HepG2 (cell line): ENCODE results near the gene HSPB2. TPM values are rescaled to one million over a fixed set of nuclear protein-coding genes. Genes with fewer than 3 reads are reported as not detected.
A peak's percentile ranks its signal among the peaks of the same experiment; 100 is the strongest.

Experiments used
- ARNT2 ChIP-seq: sonication (generic); formaldehyde crosslinking; IDR thresholded peaks from 2 replicates; pipeline ENCODE4 v1.8.0; 2022; ENCODE audit warnings: mild to moderate bottlenecking, low read depth, missing genetic modification reagents, moderate library complexity
- BRCA1 ChIP-seq: sonication (generic); formaldehyde crosslinking; IDR thresholded peaks from 2 replicates; pipeline ENCODE4 v1.4.0; 2020; ENCODE audit warnings: missing genetic modification reagents
- BRD4 ChIP-seq: sonication (generic); formaldehyde crosslinking; IDR thresholded peaks from 2 replicates; pipeline ENCODE4 v1.4.0; 2020; ENCODE audit warnings: missing genetic modification reagents
- CBX1 ChIP-seq: IDR thresholded peaks from one replicate; pipeline ENCODE4 v1.6.1; 2016; ENCODE audit warnings: antibody characterized with exemption, low read depth
- HDAC1 ChIP-seq: sonication (generic); formaldehyde crosslinking; IDR thresholded peaks from 2 replicates; pipeline ENCODE4 v1.5.1; 2020; ENCODE audit warnings: mild to moderate bottlenecking, missing genetic modification reagents
- KDM5A ChIP-seq: fragments of 200-600 bp; sonication (generic); IDR thresholded peaks from 2 replicates; pipeline ENCODE4 v1.7.0; 2018; ENCODE audit warnings: antibody characterized with exemption, mild to moderate bottlenecking, low read length, borderline replicate concordance
- RBM22 ChIP-seq: fragments of 200-400 bp; formaldehyde crosslinking; optimal IDR thresholded peaks from 2 replicates; pipeline ENCODE3; 2017; ENCODE audit warnings: mild to moderate bottlenecking, low read length, moderate library complexity
- RORA ChIP-seq: sonication (generic); formaldehyde crosslinking; IDR thresholded peaks from 2 replicates; pipeline ENCODE4 v1.5.0; 2020; ENCODE audit warnings: mild to moderate bottlenecking, missing genetic modification reagents, moderate library complexity
- ZBTB20 ChIP-seq: sonication (generic); formaldehyde crosslinking; IDR thresholded peaks from 2 replicates; pipeline ENCODE4 v1.8.1; 2023; ENCODE audit warnings: missing genetic modification reagents, low read depth, mild to moderate bottlenecking, borderline replicate concordance
- ZNF20 ChIP-seq: sonication (generic); formaldehyde crosslinking; IDR thresholded peaks from 2 replicates; pipeline ENCODE4 v1.4.0; 2020; ENCODE audit warnings: mild to moderate bottlenecking, moderate library complexity, missing genetic modification reagents
- ZNF749 ChIP-seq: sonication (generic); formaldehyde crosslinking; IDR thresholded peaks from 2 replicates; pipeline ENCODE4 v1.8.0; 2022; ENCODE audit warnings: mild to moderate bottlenecking, missing genetic modification reagents, moderate library complexity, borderline replicate concordance
- ZNF878 ChIP-seq: sonication (generic); formaldehyde crosslinking; IDR thresholded peaks from 2 replicates; pipeline ENCODE4 v1.8.1; 2023; ENCODE audit warnings: mild to moderate bottlenecking, missing genetic modification reagents, moderate library complexity
- polyA plus RNA-seq, 8 experiments: library from polyadenylated mRNA; depleted of rRNA in 3 of 8; stranded (reverse) in 7 of 8; unstranded in 1 of 8; fragments of >200 nt; fragmentation: Illumina TruSeq in 4 of 8; extraction: Trizol in 4 of 8; gene quantifications; 2 replicates each; pipeline versions ENCODE4 v1.2.1 to v1.2.3, GENCODE V29; 2011 to 2016; ENCODE audit warnings: low read depth in 4 of 8, missing spikeins in 1 of 8, mixed read lengths in 1 of 8; ENCODE audit not compliant: insufficient read depth in 1 of 8
- total RNA-seq, 5 experiments: library from RNA; depleted of rRNA; stranded (reverse); fragments of >200 nt; fragmentation: Illumina TruSeq; extraction: Trizol; gene quantifications; 2 replicates each; pipeline ENCODE4 v1.2.3, GENCODE V29; 2016; ENCODE audit warnings: low read depth in 1 of 5
- TF ChIP-seq, protein P1 (sequence below), 2 experiments: sonication (generic) in 1 of 2; formaldehyde crosslinking in 1 of 2; IDR thresholded peaks; 2 replicates each; pipeline versions ENCODE4 v1.4.0 to v1.6.1; 2016 to 2020; ENCODE audit warnings: borderline replicate concordance in 1 of 2, low read depth in 1 of 2, mild to moderate bottlenecking in 1 of 2, missing genetic modification reagents in 1 of 2
- TF ChIP-seq, protein P2 (sequence below): sonication (generic); formaldehyde crosslinking; IDR thresholded peaks from 2 replicates; pipeline ENCODE4 v1.4.0; 2020; ENCODE audit warnings: missing genetic modification reagents, borderline replicate concordance
- TF ChIP-seq, protein P3 (sequence below): IDR thresholded peaks from 2 replicates; pipeline ENCODE4 v1.6.1; 2016; ENCODE audit warnings: mild to moderate bottlenecking, missing biosample characterization, missing genetic modification reagents
- TF ChIP-seq, protein P4 (sequence below): sonication (generic); formaldehyde crosslinking; IDR thresholded peaks from 2 replicates; pipeline ENCODE4 v1.4.0; 2020; ENCODE audit warnings: missing genetic modification reagents, mild to moderate bottlenecking, borderline replicate concordance
- TF ChIP-seq, protein P5 (sequence below): sonication (generic); formaldehyde crosslinking; IDR thresholded peaks from 2 replicates; pipeline ENCODE4 v1.4.0; 2020; ENCODE audit warnings: mild to moderate bottlenecking, missing genetic modification reagents

Gene HSPB2
- total and polyA plus RNA-seq, 2 of the 13 experiments (the other 11 are each of a cell fraction or from before 2014, with no cell fraction given), result 0.04 TPM; not detected in 1

DNA sequence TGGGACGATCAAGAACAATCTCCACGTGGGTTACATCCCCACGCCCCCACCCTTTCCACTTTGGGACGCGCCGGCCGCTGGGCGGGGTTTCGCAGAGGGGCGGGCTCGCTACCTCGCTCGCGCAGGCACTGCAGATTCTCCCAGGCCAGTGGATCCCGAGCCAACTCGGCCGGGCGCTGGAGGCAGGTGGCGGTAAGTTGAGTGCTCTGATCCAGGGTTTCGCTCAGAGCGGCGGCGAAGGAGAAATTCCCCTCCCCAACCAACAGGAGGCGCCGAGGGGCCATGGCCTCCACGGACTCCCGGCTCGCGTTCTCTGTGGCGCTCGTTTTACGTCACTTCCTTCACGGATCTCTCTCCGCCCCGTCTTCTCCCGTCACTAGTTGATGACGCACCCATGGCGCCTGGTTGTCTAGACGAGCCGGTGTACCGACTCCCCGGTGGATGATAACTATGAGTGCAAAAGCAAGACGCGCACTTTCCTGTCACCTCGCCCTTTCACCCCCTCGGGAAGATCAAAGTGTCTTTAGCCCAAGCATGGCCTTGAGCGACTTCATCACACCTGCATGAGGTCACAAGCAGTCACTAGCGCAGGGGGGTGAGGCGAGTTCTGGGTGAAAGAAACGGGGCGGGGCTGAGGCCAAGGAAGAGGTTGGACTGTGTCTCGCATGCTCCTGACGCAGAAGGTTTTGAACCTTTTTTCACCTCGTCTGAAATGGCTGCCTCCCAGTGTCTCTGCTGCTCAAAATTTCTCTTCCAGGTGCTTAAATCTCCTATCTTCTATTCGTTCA, 33.5 kb upstream of the HSPB2 start, which contains the start of the genes CFAP68 and FDXACB1 (continued):
- TF ChIP-seq, protein P1, sequence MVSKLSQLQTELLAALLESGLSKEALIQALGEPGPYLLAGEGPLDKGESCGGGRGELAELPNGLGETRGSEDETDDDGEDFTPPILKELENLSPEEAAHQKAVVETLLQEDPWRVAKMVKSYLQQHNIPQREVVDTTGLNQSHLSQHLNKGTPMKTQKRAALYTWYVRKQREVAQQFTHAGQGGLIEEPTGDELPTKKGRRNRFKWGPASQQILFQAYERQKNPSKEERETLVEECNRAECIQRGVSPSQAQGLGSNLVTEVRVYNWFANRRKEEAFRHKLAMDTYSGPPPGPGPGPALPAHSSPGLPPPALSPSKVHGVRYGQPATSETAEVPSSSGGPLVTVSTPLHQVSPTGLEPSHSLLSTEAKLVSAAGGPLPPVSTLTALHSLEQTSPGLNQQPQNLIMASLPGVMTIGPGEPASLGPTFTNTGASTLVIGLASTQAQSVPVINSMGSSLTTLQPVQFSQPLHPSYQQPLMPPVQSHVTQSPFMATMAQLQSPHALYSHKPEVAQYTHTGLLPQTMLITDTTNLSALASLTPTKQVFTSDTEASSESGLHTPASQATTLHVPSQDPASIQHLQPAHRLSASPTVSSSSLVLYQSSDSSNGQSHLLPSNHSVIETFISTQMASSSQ (IDR thresholded peaks at IDR 0.05; ENCODE audit: low read depth), result no peak
- TF ChIP-seq, protein P1 (CRISPR knock-in tag; IDR thresholded peaks at IDR 0.05; ENCODE audit: borderline replicate concordance), result peak; percentile 54; the same call in 1 of the 2 replicates
- TF ChIP-seq RBM22, result peak; percentile 48
- TF ChIP-seq, protein P2, sequence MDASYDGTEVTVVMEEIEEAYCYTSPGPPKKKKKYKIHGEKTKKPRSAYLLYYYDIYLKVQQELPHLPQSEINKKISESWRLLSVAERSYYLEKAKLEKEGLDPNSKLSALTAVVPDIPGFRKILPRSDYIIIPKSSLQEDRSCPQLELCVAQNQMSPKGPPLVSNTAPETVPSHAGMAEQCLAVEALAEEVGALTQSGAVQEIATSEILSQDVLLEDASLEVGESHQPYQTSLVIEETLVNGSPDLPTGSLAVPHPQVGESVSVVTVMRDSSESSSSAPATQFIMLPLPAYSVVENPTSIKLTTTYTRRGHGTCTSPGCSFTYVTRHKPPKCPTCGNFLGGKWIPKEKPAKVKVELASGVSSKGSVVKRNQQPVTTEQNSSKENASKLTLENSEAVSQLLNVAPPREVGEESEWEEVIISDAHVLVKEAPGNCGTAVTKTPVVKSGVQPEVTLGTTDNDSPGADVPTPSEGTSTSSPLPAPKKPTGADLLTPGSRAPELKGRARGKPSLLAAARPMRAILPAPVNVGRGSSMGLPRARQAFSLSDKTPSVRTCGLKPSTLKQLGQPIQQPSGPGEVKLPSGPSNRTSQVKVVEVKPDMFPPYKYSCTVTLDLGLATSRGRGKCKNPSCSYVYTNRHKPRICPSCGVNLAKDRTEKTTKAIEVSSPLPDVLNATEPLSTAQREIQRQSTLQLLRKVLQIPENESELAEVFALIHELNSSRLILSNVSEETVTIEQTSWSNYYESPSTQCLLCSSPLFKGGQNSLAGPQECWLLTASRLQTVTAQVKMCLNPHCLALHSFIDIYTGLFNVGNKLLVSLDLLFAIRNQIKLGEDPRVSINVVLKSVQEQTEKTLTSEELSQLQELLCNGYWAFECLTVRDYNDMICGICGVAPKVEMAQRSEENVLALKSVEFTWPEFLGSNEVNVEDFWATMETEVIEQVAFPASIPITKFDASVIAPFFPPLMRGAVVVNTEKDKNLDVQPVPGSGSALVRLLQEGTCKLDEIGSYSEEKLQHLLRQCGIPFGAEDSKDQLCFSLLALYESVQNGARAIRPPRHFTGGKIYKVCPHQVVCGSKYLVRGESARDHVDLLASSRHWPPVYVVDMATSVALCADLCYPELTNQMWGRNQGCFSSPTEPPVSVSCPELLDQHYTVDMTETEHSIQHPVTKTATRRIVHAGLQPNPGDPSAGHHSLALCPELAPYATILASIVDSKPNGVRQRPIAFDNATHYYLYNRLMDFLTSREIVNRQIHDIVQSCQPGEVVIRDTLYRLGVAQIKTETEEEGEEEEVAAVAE, result peak; percentile 77
- peak; percentile 74; the same call in 1 of the 2 replicates for TF ChIP-seq BRD4
- TF ChIP-seq ZNF749 (CRISPR knock-in tag), result peak; percentile 74; the same call in 1 of the 2 replicates
- peak; percentile 24; the same call in 1 of the 2 replicates for TF ChIP-seq ZNF878
- no peak for TF ChIP-seq BRCA1
- peak; percentile 96 for TF ChIP-seq HDAC1 (CRISPR knock-in tag)
- TF ChIP-seq ZBTB20, result peak; percentile 57
- peak; percentile 79 for TF ChIP-seq CBX1
- TF ChIP-seq, protein P3, sequence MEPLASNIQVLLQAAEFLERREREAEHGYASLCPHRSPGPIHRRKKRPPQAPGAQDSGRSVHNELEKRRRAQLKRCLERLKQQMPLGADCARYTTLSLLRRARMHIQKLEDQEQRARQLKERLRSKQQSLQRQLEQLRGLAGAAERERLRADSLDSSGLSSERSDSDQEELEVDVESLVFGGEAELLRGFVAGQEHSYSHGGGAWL, result 0 out of 2 replicates have a peak, but pooled peaks have one; percentile 17
- TF ChIP-seq RORA (CRISPR knock-in tag), result no peak
- no peak for TF ChIP-seq ZNF20 (CRISPR knock-in tag)
- TF ChIP-seq, protein P4, sequence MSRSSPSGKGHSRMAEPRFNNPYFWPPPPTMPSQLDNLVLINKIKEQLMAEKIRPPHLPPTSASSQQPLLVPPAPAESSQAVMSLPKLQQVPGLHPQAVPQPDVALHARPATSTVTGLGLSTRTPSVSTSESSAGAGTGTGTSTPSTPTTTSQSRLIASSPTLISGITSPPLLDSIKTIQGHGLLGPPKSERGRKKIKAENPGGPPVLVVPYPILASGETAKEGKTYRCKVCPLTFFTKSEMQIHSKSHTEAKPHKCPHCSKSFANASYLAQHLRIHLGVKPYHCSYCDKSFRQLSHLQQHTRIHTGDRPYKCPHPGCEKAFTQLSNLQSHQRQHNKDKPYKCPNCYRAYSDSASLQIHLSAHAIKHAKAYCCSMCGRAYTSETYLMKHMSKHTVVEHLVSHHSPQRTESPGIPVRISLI (CRISPR knock-in tag), result peak; percentile 17; the same call in 1 of the 2 replicates
- TF ChIP-seq, protein P5, sequence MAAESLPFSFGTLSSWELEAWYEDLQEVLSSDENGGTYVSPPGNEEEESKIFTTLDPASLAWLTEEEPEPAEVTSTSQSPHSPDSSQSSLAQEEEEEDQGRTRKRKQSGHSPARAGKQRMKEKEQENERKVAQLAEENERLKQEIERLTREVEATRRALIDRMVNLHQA (CRISPR knock-in tag), result no peak
- peak; percentile 83; the same call in 1 of the 2 replicates for TF ChIP-seq ARNT2 (CRISPR knock-in tag)
- peak; percentile 93 for TF ChIP-seq KDM5A
